Naive thymus-derived CD4-positive, alpha-beta T cell (primary cell): ENCODE measurements around the gene ZNF839. TPM values are rescaled to one million over a fixed set of nuclear protein-coding genes. Genes with fewer than 3 reads are reported as not detected.

Experiments used
- ATAC-seq: fragments of 150-1000 bp; cut with Tn5 transposase; 2 replicates; pipeline ENCODE4 v1.10.0; 2021; ENCODE audit warnings: mild to moderate bottlenecking, moderate library complexity
- CTCF ChIA-PET: fragments of 350-600 bp; sonication (Branson Sonifier 250); formaldehyde crosslinking; loops from one replicate; lab custom pipeline; 2021; ENCODE audit warnings: antibody characterized with exemption; lab: Charles Lee
- POLR2A ChIA-PET: fragments of 350-600 bp; sonication (Branson Sonifier 250); formaldehyde crosslinking; loops from one replicate; lab custom pipeline; 2021; ENCODE audit warnings: antibody characterized with exemption, inconsistent platforms; lab: Charles Lee
- DNase-seq, 9 donors: peaks; one replicate each; pipeline versions ENCODE4 v3.0.0 to v3.0.0-alpha.2; 2020 to 2022; ENCODE audit warnings: mixed read lengths in 1 of 9
- H3K27ac ChIP-seq: one replicate; pipeline ENCODE4 v1.7.0; 2013; ENCODE audit warnings: mild to moderate bottlenecking, low read depth, low read length, moderate library complexity
- H3K27me3 ChIP-seq, 2 donors: one replicate each; pipeline ENCODE4 v1.7.0; 2013; ENCODE audit warnings: low read length in 2 of 2, mild to moderate bottlenecking in 2 of 2, moderate library complexity in 2 of 2; ENCODE audit not compliant: control insufficient read depth in 2 of 2, insufficient read depth in 2 of 2
- H3K36me3 ChIP-seq, 3 experiments: 1 replicate in 2 of 3; 2 replicates in 1 of 3; pipeline ENCODE4 v1.7.0; 2013; ENCODE audit warnings: low read length in 3 of 3, mild to moderate bottlenecking in 3 of 3, moderate library complexity in 1 of 3; ENCODE audit not compliant: insufficient read depth in 3 of 3, control insufficient read depth in 2 of 3
- H3K4me1 ChIP-seq, 2 donors: one replicate each; pipeline ENCODE4 v1.7.0; 2013; ENCODE audit warnings: low read length in 2 of 2, mild to moderate bottlenecking in 2 of 2, moderate library complexity in 1 of 2; ENCODE audit not compliant: control insufficient read depth in 2 of 2, insufficient read depth in 2 of 2
- H3K4me3 ChIP-seq: 2 replicates; pipeline ENCODE4 v1.7.0; 2013; ENCODE audit warnings: mild to moderate bottlenecking, low read length
- H3K9me3 ChIP-seq, 3 experiments: 1 replicate in 2 of 3; 2 replicates in 1 of 3; pipeline ENCODE4 v1.7.0; 2013; ENCODE audit warnings: low read length in 3 of 3; ENCODE audit not compliant: control insufficient read depth in 2 of 3
- H3K27ac Mint-ChIP-seq, 9 donors: one replicate each; pipeline ENCODE4 v1.8.0; 2020 to 2022; ENCODE audit warnings: mixed read lengths in 9 of 9, mild to moderate bottlenecking in 8 of 9, moderate library complexity in 5 of 9, inconsistent platforms in 2 of 9
- H3K27me3 Mint-ChIP-seq, 5 donors: one replicate each; pipeline ENCODE4 v1.8.0; 2021 to 2022; ENCODE audit warnings: mixed read lengths in 5 of 5, mild to moderate bottlenecking in 1 of 5
- H3K36me3 Mint-ChIP-seq, 5 donors: one replicate each; pipeline ENCODE4 v1.8.0; 2020 to 2022; ENCODE audit warnings: mixed read lengths in 5 of 5, mild to moderate bottlenecking in 3 of 5, inconsistent platforms in 1 of 5
- H3K4me1 Mint-ChIP-seq, 7 donors: one replicate each; pipeline ENCODE4 v1.8.0; 2020 to 2022; ENCODE audit warnings: mixed read lengths in 7 of 7, mild to moderate bottlenecking in 3 of 7, inconsistent platforms in 1 of 7
- H3K4me3 Mint-ChIP-seq, 10 donors: one replicate each; pipeline ENCODE4 v1.8.0; 2020 to 2022; ENCODE audit warnings: mild to moderate bottlenecking in 10 of 10, mixed read lengths in 10 of 10, moderate library complexity in 6 of 10, inconsistent platforms in 2 of 10
- H3K9me3 Mint-ChIP-seq, 11 donors: one replicate each; pipeline ENCODE4 v1.8.0; 2020 to 2022; ENCODE audit warnings: mixed read lengths in 11 of 11, mild to moderate bottlenecking in 4 of 11, inconsistent platforms in 1 of 11, moderate library complexity in 1 of 11
- intact Hi-C, 2 donors: fragments of 100-400 bp; cut with micrococcal nuclease; formaldehyde crosslinking; loops; one replicate each; pipeline ENCODE4 v1.15.1; 2023
- polyA plus RNA-seq, 2 donors: library from polyadenylated mRNA; unstranded; fragments of 300-500 nt; fragmentation: Illumina TruSeq; gene quantifications; one replicate each; pipeline ENCODE4 v1.2.3, GENCODE V29; 2021
- total RNA-seq, 6 experiments: library from RNA in 5 of 6; stranded (reverse) in 5 of 6; gene quantifications; 1 replicate in 5 of 6; 2 replicates in 1 of 6; pipeline ENCODE4 v1.2.3 and lab custom pipeline; 2021 to 2026

Gene ZNF839
- total and polyA plus RNA-seq, 7 experiments from 2014 or later, result 5.9 to 24.9 (median 20.3) TPM

- intact Hi-C loops, result no loop called here
- CTCF ChIA-PET, result no interaction called here
- Mint-ChIP-seq H3K36me3 (no peaks in the 10 kb centered on the region), H3K27me3 (no peaks in the 10 kb centered on the region), H3K4me1 (no peaks in the 10 kb centered on the region), H3K27ac (no peak overlapping the region), H3K9me3 (no peaks in the 10 kb centered on the region), H3K4me3 (no peak overlapping the region)
- H3K9me3 ChIP-seq, result no peaks in the 10 kb centered on the region
- H3K36me3 ChIP-seq, result no peaks in the 10 kb centered on the region
- POLR2A ChIA-PET, result no interaction called here
- H3K4me3 ChIP-seq, result no peak overlapping the region
- H3K27ac ChIP-seq, result no peak overlapping the region
- H3K4me1 ChIP-seq, result no peaks in the 10 kb centered on the region
- no peak for ATAC-seq
- no peak for DNase-seq
- no peaks in the 10 kb centered on the region for H3K27me3 ChIP-seq
Observed at GRCh38 chr14:102279688-102280348, 39.7 kb upstream of the ZNF839 start.

DNA sequence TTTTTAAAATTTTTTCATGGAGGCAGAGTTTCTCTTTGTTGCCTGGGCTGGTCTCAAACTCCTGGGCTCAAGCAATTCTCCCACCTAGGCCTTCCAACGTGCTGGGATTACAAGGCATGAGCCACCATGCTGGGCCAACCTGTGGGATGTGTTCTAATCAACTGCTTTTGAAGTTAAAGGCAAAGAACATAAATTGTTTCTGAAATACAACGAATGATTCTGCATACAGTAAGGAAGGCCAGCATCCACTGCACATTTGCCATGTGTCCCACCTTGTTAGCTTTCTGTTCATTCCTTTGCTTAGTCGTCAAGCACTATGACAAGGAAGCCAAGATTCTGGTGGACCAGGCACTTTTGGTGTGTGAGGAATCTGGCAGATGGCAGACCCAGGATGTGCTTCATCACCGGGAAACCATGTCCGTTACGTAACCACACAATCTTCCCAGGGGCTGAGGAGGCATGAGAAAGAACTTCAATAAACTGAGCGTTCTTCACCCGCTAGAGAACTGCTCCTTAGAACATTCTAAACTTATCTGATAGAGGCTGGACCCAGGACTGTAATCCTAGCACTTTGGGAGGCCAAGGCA lies 39.1 kb upstream of the ZNF839 start:
- DNase-seq (no peak), ATAC-seq (no peak)
- H3K36me3 ChIP-seq, result no peaks in the 10 kb centered on the region
- H3K27ac Mint-ChIP-seq, result no peak overlapping the region
- intact Hi-C loops, result no loop called here
- no peaks in the 10 kb centered on the region for H3K4me1 Mint-ChIP-seq
- no peak overlapping the region for H3K4me3 ChIP-seq
- H3K27me3 ChIP-seq, result no peaks in the 10 kb centered on the region
- no peaks in the 10 kb centered on the region for H3K27me3 Mint-ChIP-seq
- CTCF ChIA-PET, result no interaction called here
- H3K36me3 Mint-ChIP-seq, result no peaks in the 10 kb centered on the region
- POLR2A ChIA-PET, result no interaction called here
- H3K4me3 Mint-ChIP-seq, result no peak overlapping the region
- H3K9me3 Mint-ChIP-seq, result no peaks in the 10 kb centered on the region
- no peaks in the 10 kb centered on the region for H3K9me3 ChIP-seq
- no peak overlapping the region for H3K27ac ChIP-seq
- H3K4me1 ChIP-seq, result no peaks in the 10 kb centered on the region

DNA sequence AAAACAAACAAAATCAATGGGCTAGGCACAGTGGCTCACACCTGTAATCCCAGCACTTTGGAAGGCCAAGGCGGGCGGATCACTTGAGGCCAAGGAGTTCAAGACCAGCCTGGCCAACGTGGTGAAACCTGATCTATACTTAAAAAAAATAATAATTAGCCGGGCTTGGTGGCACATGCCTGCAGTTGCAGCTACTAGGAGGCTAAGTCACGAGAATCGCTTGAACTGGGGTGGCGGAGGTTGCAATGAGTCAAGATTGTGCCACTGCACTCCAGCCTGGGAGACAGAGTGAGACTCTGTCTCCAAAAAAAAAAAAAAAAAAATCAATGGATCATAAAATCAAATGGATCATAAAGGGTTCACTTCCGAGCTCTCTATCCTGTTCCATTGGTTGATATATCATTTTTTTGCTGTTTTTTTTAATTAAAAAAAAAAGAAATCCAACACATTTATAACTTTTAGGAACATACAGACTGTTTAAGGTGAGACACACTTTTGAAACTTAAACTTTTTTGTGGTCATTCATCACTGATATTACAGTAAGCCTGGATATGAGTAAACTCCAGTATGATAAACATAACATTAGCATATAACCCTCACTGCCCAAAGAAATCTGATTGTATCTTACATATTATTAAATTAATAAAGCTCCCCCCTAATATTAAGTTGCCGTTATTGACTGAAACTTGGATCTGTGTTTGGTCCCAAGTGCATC lies 36.6 kb upstream of the ZNF839 start:
- no peaks in the 10 kb centered on the region for H3K4me1 ChIP-seq
- Mint-ChIP-seq H3K36me3 (no peaks in the 10 kb centered on the region), H3K27me3 (no peaks in the 10 kb centered on the region), H3K4me3 (no peak overlapping the region), H3K27ac (no peak overlapping the region), H3K9me3 (no peaks in the 10 kb centered on the region), H3K4me1 (no peaks in the 10 kb centered on the region)
- ChIA-PET POLR2A (interaction anchor here (0.6 to 0.7 kb wide), 3 partner anchors 33 to 381 kb away, joined by 3 to 5 read pairs (median 4); no protein-coding TSS in a partner anchor), CTCF (no interaction called here)
- no peaks in the 10 kb centered on the region for H3K27me3 ChIP-seq
- no peaks in the 10 kb centered on the region for H3K36me3 ChIP-seq
- H3K9me3 ChIP-seq, result no peaks in the 10 kb centered on the region
- DNase-seq, result no peak
- no peak overlapping the region for H3K4me3 ChIP-seq
- ATAC-seq, result no peak
- no peak overlapping the region for H3K27ac ChIP-seq
- intact Hi-C loops, result no loop called here

DNA sequence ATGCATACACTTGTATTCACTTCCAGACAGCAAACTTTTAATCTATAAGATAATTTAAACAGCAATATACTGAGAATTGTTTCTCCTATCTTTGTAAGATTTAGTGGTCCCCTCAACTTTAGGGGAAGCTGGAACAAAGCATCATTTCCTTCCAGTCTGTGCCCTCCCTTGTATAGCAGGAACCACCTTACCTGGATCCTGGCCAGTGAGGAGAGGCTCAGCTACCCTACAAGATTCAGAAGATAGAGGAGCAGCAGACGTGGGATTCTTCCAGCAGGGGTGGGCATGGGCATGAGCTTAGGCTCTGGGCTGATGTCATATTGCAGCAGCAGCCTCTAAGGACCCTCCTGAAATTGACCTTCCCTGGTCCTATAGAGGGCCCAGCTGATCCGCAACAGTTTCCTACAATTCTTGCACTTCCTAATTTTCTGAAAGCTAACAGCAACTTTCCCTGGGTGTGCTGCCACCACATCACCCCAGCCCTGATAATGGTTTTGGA lies 35.9 kb upstream of the ZNF839 start:
- Mint-ChIP-seq H3K27ac (no peak overlapping the region), H3K4me3 (no peak overlapping the region), H3K4me1 (no peaks in the 10 kb centered on the region), H3K27me3 (no peaks in the 10 kb centered on the region), H3K36me3 (no peaks in the 10 kb centered on the region), H3K9me3 (no peaks in the 10 kb centered on the region)
- Histone ChIP-seq H3K27ac (no peak overlapping the region), H3K36me3 (no peaks in the 10 kb centered on the region), H3K9me3 (no peaks in the 10 kb centered on the region), H3K4me1 (no peaks in the 10 kb centered on the region), H3K27me3 (no peaks in the 10 kb centered on the region), H3K4me3 (no peak overlapping the region)
- no peak for ATAC-seq
- ChIA-PET CTCF (no interaction called here), POLR2A (interaction anchor here (0.6 kb wide), 2 partner anchors 157 to 380 kb away, joined by 3 to 4 read pairs; no protein-coding TSS in a partner anchor)
- no peak for DNase-seq
- intact Hi-C loops, result no loop called here

GRCh38 chr14:102285106-102285505 lies 34.4 kb upstream of the ZNF839 start:
- ATAC-seq (no peak), DNase-seq (no peak)
- POLR2A ChIA-PET, result no interaction called here
- no peak overlapping the region for H3K4me3 ChIP-seq
- Mint-ChIP-seq H3K27ac (no peak overlapping the region), H3K36me3 (no peaks in the 10 kb centered on the region), H3K27me3 (no peaks in the 10 kb centered on the region), H3K4me3 (no peak overlapping the region), H3K4me1 (no peaks in the 10 kb centered on the region), H3K9me3 (no peaks in the 10 kb centered on the region)
- no peaks in the 10 kb centered on the region for H3K36me3 ChIP-seq
- no peaks in the 10 kb centered on the region for H3K27me3 ChIP-seq
- H3K9me3 ChIP-seq, result no peaks in the 10 kb centered on the region
- CTCF ChIA-PET, result no interaction called here
- no peak overlapping the region for H3K27ac ChIP-seq
- no peaks in the 10 kb centered on the region for H3K4me1 ChIP-seq
- intact Hi-C loops, result no loop called here

- ATAC-seq (no peak), DNase-seq (no peak)
- Histone ChIP-seq H3K4me1 (no peaks in the 10 kb centered on the region), H3K36me3 (no peaks in the 10 kb centered on the region), H3K27ac (no peak overlapping the region), H3K4me3 (no peak overlapping the region), H3K27me3 (no peaks in the 10 kb centered on the region), H3K9me3 (no peaks in the 10 kb centered on the region)
- Mint-ChIP-seq H3K9me3 (no peaks in the 10 kb centered on the region), H3K4me1 (no peaks in the 10 kb centered on the region), H3K27ac (no peak overlapping the region), H3K4me3 (no peak overlapping the region), H3K27me3 (no peaks in the 10 kb centered on the region), H3K36me3 (no peaks in the 10 kb centered on the region)
- POLR2A ChIA-PET, result no interaction called here
- intact Hi-C loops, result no loop called here
- CTCF ChIA-PET, result no interaction called here
Observed at GRCh38 chr14:102288139-102288538, 31.4 kb upstream of the ZNF839 start.
